Keratinocyte (primary cell): ENCODE data around the gene MCEE. TPM values are rescaled to one million over a fixed set of nuclear protein-coding genes. Genes with fewer than 3 reads are reported as not detected.
"Not testable (repeated sequence)": the region's sequence is repeated elsewhere in the genome, so short reads cannot be mapped to it uniquely, and the experiment has no call there.

Experiments used
- DNase-seq: peaks from one replicate; pipeline ENCODE4 v3.0.0-alpha.2; 2011; ENCODE audit warnings: low read depth, missing footprints, low spot score
- FAIRE-seq: peaks from 2 replicates; lab custom pipeline; 2011; peaks lifted over from hg19 to GRCh38; lab: Jason Lieb, UNC
- H2AFZ ChIP-seq: 2 replicates; pipeline ENCODE4 v1.6.0; 2012; ENCODE audit warnings: low read length, control low read depth, inconsistent platforms; ENCODE audit not compliant: control insufficient read depth
- H3K27ac ChIP-seq: 2 replicates; pipeline ENCODE4 v1.5.1; 2011; ENCODE audit warnings: low read length; ENCODE audit not compliant: control insufficient read depth, insufficient read depth
- H3K27me3 ChIP-seq: 3 replicates; pipeline ENCODE4 v1.6.0; 2011; ENCODE audit warnings: low read length; ENCODE audit not compliant: control insufficient read depth, insufficient read depth; ENCODE audit errors: extremely low read depth
- H3K36me3 ChIP-seq, 2 experiments: 2 replicates in 1 of 2; 3 replicates in 1 of 2; pipeline ENCODE4 v1.5.1; 2011; ENCODE audit warnings: low read length in 2 of 2, mild to moderate bottlenecking in 1 of 2; ENCODE audit not compliant: control insufficient read depth in 2 of 2, insufficient read depth in 2 of 2; ENCODE audit errors: extremely low read depth in 1 of 2
- H3K4me1 ChIP-seq: 3 replicates; pipeline ENCODE4 v1.5.1; 2011; ENCODE audit warnings: low read length; ENCODE audit not compliant: control insufficient read depth, insufficient read depth; ENCODE audit errors: extremely low read depth
- H3K4me2 ChIP-seq: 3 replicates; pipeline ENCODE4 v1.6.0; 2011; ENCODE audit warnings: low read depth, low read length; ENCODE audit not compliant: control insufficient read depth, insufficient read depth; ENCODE audit errors: extremely low read depth
- H3K4me3 ChIP-seq, 3 experiments: fragments of 200-600 bp in 1 of 3; sonication (generic) in 1 of 3; 2 replicates in 2 of 3; 3 replicates in 1 of 3; pipeline ENCODE4 v1.5.1; 2011 to 2016; ENCODE audit warnings: low read length in 3 of 3, mild to moderate bottlenecking in 3 of 3, control low read depth in 2 of 3, inconsistent platforms in 1 of 3, low read depth in 1 of 3, mixed read lengths in 1 of 3, mixed run types in 1 of 3, moderate library complexity in 1 of 3; ENCODE audit not compliant: control insufficient read depth in 2 of 3, insufficient read depth in 2 of 3; ENCODE audit errors: extremely low read depth in 1 of 3
- H3K79me2 ChIP-seq: 2 replicates; pipeline ENCODE4 v1.6.0; 2012; ENCODE audit warnings: low read length; ENCODE audit not compliant: control insufficient read depth, insufficient read depth
- H3K9ac ChIP-seq: 3 replicates; pipeline ENCODE4 v1.6.0; 2011; ENCODE audit warnings: low read length; ENCODE audit not compliant: control insufficient read depth, insufficient read depth; ENCODE audit errors: extremely low read depth
- H3K9me1 ChIP-seq: 3 replicates; pipeline ENCODE4 v1.6.0; 2011; ENCODE audit warnings: low read length; ENCODE audit not compliant: control insufficient read depth, insufficient read depth; ENCODE audit errors: extremely low read depth
- H3K9me3 ChIP-seq: 2 replicates; pipeline ENCODE4 v1.5.1; 2012; ENCODE audit warnings: low read depth, low read length; ENCODE audit not compliant: control insufficient read depth
- H4K20me1 ChIP-seq: 3 replicates; pipeline ENCODE4 v1.6.0; 2011; ENCODE audit warnings: low read length; ENCODE audit not compliant: control insufficient read depth, insufficient read depth; ENCODE audit errors: extremely low read depth
- EZH2 ChIP-seq: IDR thresholded peaks from one replicate; pipeline ENCODE4 v1.6.1; 2012; ENCODE audit warnings: inconsistent platforms, mild to moderate bottlenecking, low read length, moderate library complexity
- dilution Hi-C: fragments of 300-500 bp; cut with MboI; formaldehyde crosslinking; loops from one replicate; pipeline ENCODE4 v1.7.0; 2020; ENCODE audit warnings: low sequenced_read_pairs; ENCODE audit not compliant: extremely low pct_ligation_motif_present
- polyA plus RNA-seq, 5 experiments: library from polyadenylated mRNA; depleted of rRNA in 3 of 5; stranded (reverse) in 3 of 5; stranded (forward) in 1 of 5; unstranded in 1 of 5; fragments of >200 nt; gene quantifications; 1 replicate in 1 of 5; 2 replicates in 3 of 5; 3 replicates in 1 of 5; pipeline versions ENCODE4 v1.2.1 to v1.2.3, GENCODE V29; 2011 to 2012; ENCODE audit warnings: missing spikeins in 2 of 5, low read depth in 1 of 5, low replicate concordance in 1 of 5
- TF ChIP-seq, protein P1 (sequence below), 3 experiments: IDR thresholded peaks in 1 of 3; conservative IDR thresholded peaks in 1 of 3; optimal IDR thresholded peaks in 1 of 3; 2 replicates in 2 of 3; 3 replicates in 1 of 3; pipeline versions ENCODE3 to v1.5.1; 2011; ENCODE audit warnings: low read length in 3 of 3, mild to moderate bottlenecking in 3 of 3, moderate library complexity in 2 of 3, control low read depth in 1 of 3, inconsistent platforms in 1 of 3; ENCODE audit not compliant: insufficient read depth in 2 of 3; ENCODE audit errors: extremely low read depth in 1 of 3

The MCEE gene
- polyA plus RNA-seq, 1 donor (not counting 4 experiments of a cell fraction or from before 2014, with no cell fraction given) = 7.4 TPM

GRCh38 chr2:71100195-71100964 is 29.6 kb downstream of the MCEE start:
- Histone ChIP-seq H3K4me3 (no peak overlapping the region), H3K79me2 (no peaks in the 10 kb centered on the region), H3K9ac (no peak overlapping the region), H4K20me1 (no peaks in the 10 kb centered on the region), H3K4me1 (peaks cover 25% of the 10 kb centered on the region), H3K27ac (no peak overlapping the region), H2AFZ (peak overlapping the region; percentile 66), H3K9me1 (no peaks in the 10 kb centered on the region), H3K9me3 (peaks cover 1% of the 10 kb centered on the region), H3K4me2 (no peak overlapping the region), H3K36me3 (no peaks in the 10 kb centered on the region), H3K27me3 (no peaks in the 10 kb centered on the region)
- TF ChIP-seq EZH2 = no peak
- TF ChIP-seq, protein P1, sequence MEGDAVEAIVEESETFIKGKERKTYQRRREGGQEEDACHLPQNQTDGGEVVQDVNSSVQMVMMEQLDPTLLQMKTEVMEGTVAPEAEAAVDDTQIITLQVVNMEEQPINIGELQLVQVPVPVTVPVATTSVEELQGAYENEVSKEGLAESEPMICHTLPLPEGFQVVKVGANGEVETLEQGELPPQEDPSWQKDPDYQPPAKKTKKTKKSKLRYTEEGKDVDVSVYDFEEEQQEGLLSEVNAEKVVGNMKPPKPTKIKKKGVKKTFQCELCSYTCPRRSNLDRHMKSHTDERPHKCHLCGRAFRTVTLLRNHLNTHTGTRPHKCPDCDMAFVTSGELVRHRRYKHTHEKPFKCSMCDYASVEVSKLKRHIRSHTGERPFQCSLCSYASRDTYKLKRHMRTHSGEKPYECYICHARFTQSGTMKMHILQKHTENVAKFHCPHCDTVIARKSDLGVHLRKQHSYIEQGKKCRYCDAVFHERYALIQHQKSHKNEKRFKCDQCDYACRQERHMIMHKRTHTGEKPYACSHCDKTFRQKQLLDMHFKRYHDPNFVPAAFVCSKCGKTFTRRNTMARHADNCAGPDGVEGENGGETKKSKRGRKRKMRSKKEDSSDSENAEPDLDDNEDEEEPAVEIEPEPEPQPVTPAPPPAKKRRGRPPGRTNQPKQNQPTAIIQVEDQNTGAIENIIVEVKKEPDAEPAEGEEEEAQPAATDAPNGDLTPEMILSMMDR (optimal IDR thresholded peaks at IDR 0.05 in 1 of 3, IDR thresholded peaks at IDR 0.05 in 1 of 3, conservative IDR thresholded peaks at IDR 0.05 in 1 of 3; ENCODE audit: extremely low read depth in 1 of 3, insufficient read depth in 2 of 3, low read length in 3 of 3) = peak; percentile 81 to 86 (median 84)
- DNase-seq (peak; percentile 17), FAIRE-seq (peak; percentile 46)
- dilution Hi-C loops = no loop called here

DNA sequence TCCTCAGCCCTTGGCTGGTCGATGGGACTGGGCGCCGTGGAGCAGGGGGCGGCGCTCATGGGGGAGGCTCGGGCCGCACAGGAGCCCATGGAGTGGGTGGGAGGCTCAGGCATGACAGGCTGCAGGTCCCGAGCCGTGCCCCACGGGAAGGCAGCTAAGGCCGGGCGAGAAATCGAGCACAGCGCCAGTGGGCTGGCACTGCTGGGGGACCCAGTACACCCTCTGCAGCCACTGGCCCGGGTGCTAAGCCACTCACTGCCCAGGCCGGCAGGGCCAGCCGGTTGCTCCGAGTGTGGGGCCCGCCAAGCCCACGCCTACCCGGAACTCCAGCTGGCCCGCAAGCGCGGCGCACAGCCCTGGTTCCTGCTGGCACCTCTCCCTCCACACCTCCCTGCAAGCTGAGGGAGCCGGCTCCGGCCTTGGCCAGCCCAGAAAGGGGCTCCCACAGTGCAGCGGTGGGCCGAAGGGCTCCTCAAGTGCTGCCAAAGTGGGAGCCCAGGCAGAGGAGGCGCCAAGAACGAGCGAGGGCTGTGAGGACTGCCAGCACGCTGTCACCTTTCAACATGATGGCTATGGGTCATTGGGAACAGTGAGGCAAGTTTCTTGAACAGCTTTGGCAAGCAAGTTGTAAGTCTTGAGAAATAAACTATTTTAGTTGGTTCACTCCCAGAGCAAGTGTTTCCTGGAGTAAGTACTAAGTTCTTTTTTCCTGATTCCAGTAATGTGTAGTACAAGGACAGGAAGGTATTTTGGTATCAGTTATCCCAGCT is 37.4 kb downstream of the MCEE start:
- H3K4me3 ChIP-seq, H3K36me3 ChIP-seq, H3K9me3 ChIP-seq, H3K9me1 ChIP-seq, H3K27ac ChIP-seq, H3K9ac ChIP-seq, H3K27me3 ChIP-seq, H3K4me2 ChIP-seq, H4K20me1 ChIP-seq, dilution Hi-C loops, H3K79me2 ChIP-seq, DNase-seq, H2AFZ ChIP-seq, FAIRE-seq, H3K4me1 ChIP-seq: not testable (repeated sequence)

- H3K27ac ChIP-seq, DNase-seq, H2AFZ ChIP-seq, H3K9ac ChIP-seq, dilution Hi-C loops, H3K27me3 ChIP-seq, H3K4me1 ChIP-seq, H3K9me1 ChIP-seq, H3K4me2 ChIP-seq, H3K36me3 ChIP-seq, FAIRE-seq, H3K4me3 ChIP-seq, H3K9me3 ChIP-seq, H3K79me2 ChIP-seq, H4K20me1 ChIP-seq: not testable (repeated sequence)
These were observed 38.2 kb downstream of the MCEE start for GRCh38 chr2:71091808-71092207.

- FAIRE-seq = not testable (repeated sequence)
These were observed 40.6 kb downstream of the MCEE start for GRCh38 chr2:71089475-71089874.

More at GRCh38 chr2:71089475-71089874, 40.6 kb downstream of the MCEE start:
- H3K9me1 ChIP-seq, H3K27me3 ChIP-seq, H2AFZ ChIP-seq, H3K9me3 ChIP-seq, H4K20me1 ChIP-seq, H3K79me2 ChIP-seq, DNase-seq, H3K27ac ChIP-seq, H3K9ac ChIP-seq, dilution Hi-C loops, H3K36me3 ChIP-seq, H3K4me3 ChIP-seq, H3K4me2 ChIP-seq, H3K4me1 ChIP-seq: not testable (repeated sequence)
